Bronchial epithelial cell (primary cell): Measurements from ENCODE around the gene ADAMTS2. TPM values are rescaled to one million over a fixed set of nuclear protein-coding genes. Genes with fewer than 3 reads are reported as not detected.

Experiments used
- DNase-seq: peaks from one replicate; pipeline ENCODE4 v3.0.0-alpha.2; 2010; ENCODE audit warnings: low read depth
- FAIRE-seq: peaks from 2 replicates; lab custom pipeline; 2011; peaks lifted over from hg19 to GRCh38; lab: Jason Lieb, UNC
- H3K27me3 ChIP-seq: 2 replicates; pipeline ENCODE4 v1.5.1; 2011; ENCODE audit warnings: low read length; ENCODE audit not compliant: control insufficient read depth, insufficient read depth
- H3K36me3 ChIP-seq: 2 replicates; pipeline ENCODE4 v1.5.1; 2011; ENCODE audit warnings: low read length; ENCODE audit not compliant: control insufficient read depth, insufficient read depth
- H3K4me3 ChIP-seq: 2 replicates; pipeline ENCODE4 v1.5.1; 2011; ENCODE audit warnings: mild to moderate bottlenecking, low read depth, low read length, control low read depth
- CTCF ChIP-seq: IDR thresholded peaks from 2 replicates; pipeline ENCODE4 v1.5.1; 2011; ENCODE audit warnings: mild to moderate bottlenecking, moderate library complexity, low read length, control low read depth, inconsistent platforms; ENCODE audit not compliant: insufficient read depth, severe bottlenecking
- total RNA-seq: library from RNA; depleted of rRNA; stranded (reverse); fragments of >200 nt; gene quantifications from 2 replicates; pipeline ENCODE4 v1.2.1, GENCODE V29; 2014

The ADAMTS2 gene
- total RNA-seq, 1 donor from 2014 or later: 0.26 TPM

DNA sequence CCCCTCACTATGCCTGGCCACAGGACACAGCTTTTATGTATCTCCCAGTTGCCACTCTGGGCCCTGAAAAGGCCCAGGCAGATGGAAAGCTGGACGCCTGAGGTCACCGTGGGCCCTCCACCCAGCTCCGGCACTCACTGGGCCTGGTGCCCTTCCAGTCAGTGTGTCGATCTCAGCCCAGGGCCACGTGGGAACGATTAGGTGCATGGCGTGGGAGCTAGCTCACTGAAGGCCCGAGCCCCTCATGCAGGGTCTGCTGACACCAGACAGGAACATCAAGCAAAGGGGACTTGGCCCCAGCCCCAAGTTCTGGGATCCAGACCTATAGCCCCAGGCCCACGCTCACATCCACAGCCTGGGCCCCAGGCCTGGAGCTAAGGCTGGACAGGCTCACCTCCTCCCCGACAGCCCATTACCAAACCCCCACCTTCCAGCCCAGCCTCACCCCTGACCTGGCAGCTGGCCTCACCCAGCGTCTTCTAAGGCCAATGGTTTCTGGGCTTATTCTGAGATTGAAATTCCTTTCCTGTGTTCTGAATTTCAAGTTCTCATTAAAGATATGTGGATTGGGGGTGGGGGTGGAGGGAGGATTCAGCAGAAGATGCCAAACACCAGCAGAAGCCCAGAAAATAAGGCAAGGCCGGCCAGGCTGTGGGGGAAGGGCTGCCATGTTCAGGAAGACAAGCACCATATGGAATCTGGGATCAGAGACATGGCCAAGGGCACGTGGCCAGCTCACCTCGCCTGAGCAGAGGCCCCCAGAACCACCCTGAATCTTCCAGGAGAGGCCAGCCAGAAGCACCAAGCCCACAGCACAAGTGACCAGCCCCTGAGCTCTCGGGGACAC lies 74.5 kb downstream of the ADAMTS2 start:
- no peak for DNase-seq
- TF ChIP-seq CTCF: no peak
- Histone ChIP-seq H3K4me3 (no peak overlapping the region), H3K36me3 (no peaks in the 10 kb centered on the region), H3K27me3 (no peaks in the 10 kb centered on the region)
- FAIRE-seq: no peak

GRCh38 chr5:179269781-179270543 lies 75.3 kb downstream of the ADAMTS2 start:
- FAIRE-seq (no peak), DNase-seq (no peak)
- Histone ChIP-seq H3K27me3 (no peaks in the 10 kb centered on the region), H3K36me3 (no peaks in the 10 kb centered on the region), H3K4me3 (no peak overlapping the region)
- no peak for TF ChIP-seq CTCF

DNA sequence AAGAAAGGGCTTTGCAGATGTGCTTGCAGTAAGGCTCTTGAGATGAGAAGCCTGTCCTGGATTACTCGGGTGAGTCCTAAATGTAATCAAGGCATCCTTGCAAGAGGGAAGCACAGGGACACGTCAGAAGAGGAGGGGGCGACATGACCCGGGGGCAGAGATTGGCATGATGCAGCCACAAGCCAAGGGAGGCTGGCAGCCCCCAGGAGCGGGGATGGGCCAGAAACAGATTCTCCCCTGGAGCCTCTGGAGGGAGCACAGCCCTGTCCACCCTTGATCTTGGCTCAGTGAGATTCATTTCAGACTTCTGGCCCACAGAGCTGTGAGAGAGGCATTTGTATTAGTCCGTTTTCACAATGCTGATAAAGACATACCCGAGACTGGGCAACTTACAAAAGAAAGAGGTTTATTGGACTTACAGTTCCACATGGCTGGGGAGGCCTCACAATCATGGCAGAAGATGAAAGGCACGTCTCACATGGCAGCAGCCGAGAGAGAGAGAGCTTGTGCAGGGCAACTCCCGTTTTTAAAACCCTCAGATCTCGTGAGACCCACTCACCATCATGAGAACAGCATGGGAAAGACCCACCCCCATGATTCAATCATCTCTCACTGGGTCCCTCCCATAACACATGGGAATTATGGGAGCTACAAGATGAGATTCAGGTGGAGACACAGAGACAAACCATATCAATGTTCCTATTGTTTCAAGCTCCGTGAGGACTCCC lies 76.1 kb downstream of the ADAMTS2 start:
- no peaks in the 10 kb centered on the region for H3K27me3 ChIP-seq
- DNase-seq: no peak
- H3K4me3 ChIP-seq: no peak overlapping the region
- no peaks in the 10 kb centered on the region for H3K36me3 ChIP-seq
- TF ChIP-seq CTCF: no peak
- FAIRE-seq: no peak

- Histone ChIP-seq H3K36me3 (no peaks in the 10 kb centered on the region), H3K4me3 (no peak overlapping the region), H3K27me3 (no peaks in the 10 kb centered on the region)
- no peak for DNase-seq
- TF ChIP-seq CTCF: no peak
- FAIRE-seq: no peak
These were observed 76.8 kb downstream of the ADAMTS2 start for GRCh38 chr5:179268399-179268952.

GRCh38 chr5:179267671-179268083 lies 77.6 kb downstream of the ADAMTS2 start:
- DNase-seq (no peak), FAIRE-seq (no peak)
- Histone ChIP-seq H3K4me3 (no peak overlapping the region), H3K27me3 (no peaks in the 10 kb centered on the region), H3K36me3 (no peaks in the 10 kb centered on the region)
- TF ChIP-seq CTCF: no peak
